Measurements from ENCODE around the gene KCTD8. TPM values are rescaled to one million over a fixed set of nuclear protein-coding genes. Genes with fewer than 3 reads are reported as not detected.

Gene KCTD8
- total RNA-seq, 1 donor from 2014 or later, result not detected

GRCh38 chr4:44438687-44439086 lies 9.9 kb downstream of the KCTD8 start:
- no peak overlapping the region for H3K27ac Mint-ChIP-seq (ENCODE audit: unreplicated experiment)
- DNase-seq (ENCODE audit: extremely low spot score, unreplicated experiment), result no peak
- TF ChIP-seq, protein P1, sequence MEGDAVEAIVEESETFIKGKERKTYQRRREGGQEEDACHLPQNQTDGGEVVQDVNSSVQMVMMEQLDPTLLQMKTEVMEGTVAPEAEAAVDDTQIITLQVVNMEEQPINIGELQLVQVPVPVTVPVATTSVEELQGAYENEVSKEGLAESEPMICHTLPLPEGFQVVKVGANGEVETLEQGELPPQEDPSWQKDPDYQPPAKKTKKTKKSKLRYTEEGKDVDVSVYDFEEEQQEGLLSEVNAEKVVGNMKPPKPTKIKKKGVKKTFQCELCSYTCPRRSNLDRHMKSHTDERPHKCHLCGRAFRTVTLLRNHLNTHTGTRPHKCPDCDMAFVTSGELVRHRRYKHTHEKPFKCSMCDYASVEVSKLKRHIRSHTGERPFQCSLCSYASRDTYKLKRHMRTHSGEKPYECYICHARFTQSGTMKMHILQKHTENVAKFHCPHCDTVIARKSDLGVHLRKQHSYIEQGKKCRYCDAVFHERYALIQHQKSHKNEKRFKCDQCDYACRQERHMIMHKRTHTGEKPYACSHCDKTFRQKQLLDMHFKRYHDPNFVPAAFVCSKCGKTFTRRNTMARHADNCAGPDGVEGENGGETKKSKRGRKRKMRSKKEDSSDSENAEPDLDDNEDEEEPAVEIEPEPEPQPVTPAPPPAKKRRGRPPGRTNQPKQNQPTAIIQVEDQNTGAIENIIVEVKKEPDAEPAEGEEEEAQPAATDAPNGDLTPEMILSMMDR (IDR thresholded peaks at IDR 0.05), result no peak

DNA sequence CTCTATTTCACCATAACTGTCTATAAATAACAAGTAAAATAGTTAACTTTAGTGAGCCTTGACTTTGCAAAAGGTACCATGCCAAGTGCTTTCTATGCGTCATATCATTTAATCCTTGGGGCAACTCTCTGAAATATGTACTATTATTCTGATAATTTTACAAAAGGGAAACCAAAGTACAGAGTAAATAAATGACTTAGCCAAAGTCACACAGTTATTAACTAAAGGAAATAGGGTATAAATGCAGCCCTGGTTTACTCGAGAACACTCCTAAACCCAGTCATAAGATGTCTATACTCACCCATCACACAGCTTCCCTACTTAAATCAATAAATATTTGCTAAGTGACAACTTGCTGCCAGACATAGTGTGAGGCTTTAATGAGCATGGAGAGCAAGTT lies 14.4 kb downstream of the KCTD8 start:
- H3K4me3 Mint-ChIP-seq (ENCODE audit: unreplicated experiment), result no peak overlapping the region
- TF ChIP-seq, protein P1 (IDR thresholded peaks at IDR 0.05), result no peak
- no peaks in the 10 kb centered on the region for H3K36me3 Mint-ChIP-seq (ENCODE audit: unreplicated experiment)
- DNase-seq (ENCODE audit: extremely low spot score, unreplicated experiment), result no peak
- peaks cover 5% of the 10 kb centered on the region for H3K27me3 Mint-ChIP-seq (ENCODE audit: unreplicated experiment)
- no peaks in the 10 kb centered on the region for H3K4me1 Mint-ChIP-seq (ENCODE audit: unreplicated experiment)
- no peaks in the 10 kb centered on the region for H3K9me3 Mint-ChIP-seq (ENCODE audit: unreplicated experiment)
- H3K27ac Mint-ChIP-seq (ENCODE audit: unreplicated experiment), result no peak overlapping the region

More at GRCh38 chr4:44438687-44439086, 9.9 kb downstream of the KCTD8 start:
- no peaks in the 10 kb centered on the region for H3K9me3 Mint-ChIP-seq (ENCODE audit: unreplicated experiment)
- no peak overlapping the region for H3K4me3 Mint-ChIP-seq (ENCODE audit: unreplicated experiment)
- peaks cover 12% of the 10 kb centered on the region for H3K27me3 Mint-ChIP-seq (ENCODE audit: unreplicated experiment)
- no peaks in the 10 kb centered on the region for H3K36me3 Mint-ChIP-seq (ENCODE audit: unreplicated experiment)
- no peaks in the 10 kb centered on the region for H3K4me1 Mint-ChIP-seq (ENCODE audit: unreplicated experiment)

DNA sequence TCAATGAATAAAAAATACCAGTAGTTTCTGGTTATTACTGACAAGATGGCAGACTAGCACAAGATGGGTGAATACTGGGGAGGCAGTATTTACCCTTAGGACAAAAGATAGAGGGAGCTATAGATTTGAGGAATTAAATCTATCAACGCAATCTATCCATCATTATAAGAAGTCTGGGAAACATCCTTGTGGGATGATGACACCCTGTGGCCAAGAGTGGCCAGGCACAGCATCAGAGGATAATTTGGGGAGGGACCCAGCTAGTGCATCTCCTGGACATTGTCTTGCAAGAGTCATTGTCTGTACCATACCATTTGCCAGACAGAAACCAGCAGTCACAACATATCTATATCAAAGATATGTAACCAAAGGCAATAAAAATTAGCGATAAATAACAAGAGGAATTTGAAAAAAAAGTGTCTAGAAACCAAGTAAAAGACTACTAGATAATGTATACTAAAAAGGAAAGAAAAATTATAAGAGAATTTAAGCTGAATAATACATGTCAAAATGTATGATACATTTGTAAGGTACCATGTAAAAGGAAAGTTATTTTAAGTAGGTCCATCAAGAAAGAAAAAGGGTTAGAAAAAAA lies 22.9 kb downstream of the KCTD8 start:
- Mint-ChIP-seq H3K4me3 (ENCODE audit: unreplicated experiment) (no peak overlapping the region), H3K4me1 (ENCODE audit: unreplicated experiment) (no peaks in the 10 kb centered on the region), H3K27me3 (ENCODE audit: unreplicated experiment) (peaks cover 2% of the 10 kb centered on the region), H3K9me3 (ENCODE audit: unreplicated experiment) (no peaks in the 10 kb centered on the region), H3K27ac (ENCODE audit: unreplicated experiment) (no peak overlapping the region), H3K36me3 (ENCODE audit: unreplicated experiment) (no peaks in the 10 kb centered on the region)
- TF ChIP-seq, protein P1 (IDR thresholded peaks at IDR 0.05), result peak; percentile 46
- DNase-seq (ENCODE audit: extremely low spot score, unreplicated experiment), result no peak

DNA sequence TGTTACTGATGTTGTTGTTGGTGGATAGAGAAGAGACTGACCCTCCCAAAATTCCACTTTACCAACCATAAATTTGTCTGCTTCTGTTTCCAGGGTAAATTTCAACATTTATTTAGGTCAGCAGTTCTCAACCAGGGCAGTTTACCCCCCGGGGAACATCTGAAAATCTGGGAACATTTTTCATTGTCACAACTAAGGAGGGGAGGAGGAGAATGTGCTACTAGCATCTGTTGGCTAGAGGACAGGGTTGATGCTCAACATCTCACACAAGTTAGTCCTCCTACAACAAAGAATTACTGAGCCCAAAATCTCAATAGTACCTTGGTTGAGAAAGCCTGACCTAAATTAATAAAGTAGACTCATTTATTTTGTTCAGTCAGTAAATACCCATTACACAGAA lies 25.7 kb downstream of the KCTD8 start:
- Mint-ChIP-seq H3K36me3 (ENCODE audit: unreplicated experiment) (no peaks in the 10 kb centered on the region), H3K4me1 (ENCODE audit: unreplicated experiment) (no peaks in the 10 kb centered on the region), H3K27ac (ENCODE audit: unreplicated experiment) (no peak overlapping the region), H3K9me3 (ENCODE audit: unreplicated experiment) (no peaks in the 10 kb centered on the region), H3K4me3 (ENCODE audit: unreplicated experiment) (no peak overlapping the region), H3K27me3 (ENCODE audit: unreplicated experiment) (no peaks in the 10 kb centered on the region)
- no peak for DNase-seq (ENCODE audit: extremely low spot score, unreplicated experiment)
- TF ChIP-seq, protein P1 (IDR thresholded peaks at IDR 0.05), result no peak

- H3K27me3 Mint-ChIP-seq (ENCODE audit: unreplicated experiment), result no peaks in the 10 kb centered on the region
- H3K36me3 Mint-ChIP-seq (ENCODE audit: unreplicated experiment), result no peaks in the 10 kb centered on the region
- no peak for DNase-seq (ENCODE audit: extremely low spot score, unreplicated experiment)
- no peaks in the 10 kb centered on the region for H3K4me1 Mint-ChIP-seq (ENCODE audit: unreplicated experiment)
- TF ChIP-seq, protein P1 (IDR thresholded peaks at IDR 0.05), result no peak
- H3K27ac Mint-ChIP-seq (ENCODE audit: unreplicated experiment), result no peak overlapping the region
- H3K9me3 Mint-ChIP-seq (ENCODE audit: unreplicated experiment), result no peaks in the 10 kb centered on the region
- H3K4me3 Mint-ChIP-seq (ENCODE audit: unreplicated experiment), result no peak overlapping the region
Measured at GRCh38 chr4:44421330-44422065, 27.1 kb downstream of the KCTD8 start.
